Testis (tissue), 2 donors: ENCODE data around the gene MYO1B.

ENCODE experiments used
- POLR2A ChIP-seq: fragments of 450-650 bp; IDR thresholded peaks from one replicate; pipeline ENCODE4 v1.6.1; 2017; ENCODE audit warnings: antibody characterized with exemption, mild to moderate bottlenecking, moderate library complexity
- TF ChIP-seq, protein P1 (sequence below), 3 experiments: fragments of 450-650 bp in 2 of 3; fragments of 200-600 bp in 1 of 3; sonication (generic) in 1 of 3; IDR thresholded peaks; one replicate each; pipeline ENCODE4 v1.5.1; 2016 to 2019; ENCODE audit warnings: antibody characterized with exemption in 3 of 3, mild to moderate bottlenecking in 2 of 3, moderate library complexity in 1 of 3

GRCh38 chr2:191405546-191405945 is 160.3 kb downstream of the MYO1B start:
- TF ChIP-seq, protein P1, sequence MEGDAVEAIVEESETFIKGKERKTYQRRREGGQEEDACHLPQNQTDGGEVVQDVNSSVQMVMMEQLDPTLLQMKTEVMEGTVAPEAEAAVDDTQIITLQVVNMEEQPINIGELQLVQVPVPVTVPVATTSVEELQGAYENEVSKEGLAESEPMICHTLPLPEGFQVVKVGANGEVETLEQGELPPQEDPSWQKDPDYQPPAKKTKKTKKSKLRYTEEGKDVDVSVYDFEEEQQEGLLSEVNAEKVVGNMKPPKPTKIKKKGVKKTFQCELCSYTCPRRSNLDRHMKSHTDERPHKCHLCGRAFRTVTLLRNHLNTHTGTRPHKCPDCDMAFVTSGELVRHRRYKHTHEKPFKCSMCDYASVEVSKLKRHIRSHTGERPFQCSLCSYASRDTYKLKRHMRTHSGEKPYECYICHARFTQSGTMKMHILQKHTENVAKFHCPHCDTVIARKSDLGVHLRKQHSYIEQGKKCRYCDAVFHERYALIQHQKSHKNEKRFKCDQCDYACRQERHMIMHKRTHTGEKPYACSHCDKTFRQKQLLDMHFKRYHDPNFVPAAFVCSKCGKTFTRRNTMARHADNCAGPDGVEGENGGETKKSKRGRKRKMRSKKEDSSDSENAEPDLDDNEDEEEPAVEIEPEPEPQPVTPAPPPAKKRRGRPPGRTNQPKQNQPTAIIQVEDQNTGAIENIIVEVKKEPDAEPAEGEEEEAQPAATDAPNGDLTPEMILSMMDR (IDR thresholded peaks at IDR 0.05): no peak
- TF ChIP-seq POLR2A: no peak
